ENCODE measurements around the gene AGMAT. TPM values are rescaled to one million over a fixed set of nuclear protein-coding genes. Genes with fewer than 3 reads are reported as not detected.

Gene AGMAT
- total and polyA plus RNA-seq, 9 of the 15 experiments (the other 6 are each of a cell fraction or from before 2014, with no cell fraction given) = not detected

- TF ChIP-seq NCOR1 (IDR thresholded peaks at IDR 0.05) (no peak), HDGF (IDR thresholded peaks at IDR 0.05) (peak; percentile 72; the same call in 1 of the 2 replicates), ZBTB43 (CRISPR knock-in tag; IDR thresholded peaks at IDR 0.05) (no peak), OTX1 (CRISPR knock-in tag; IDR thresholded peaks at IDR 0.05) (no peak), RAD21 (CRISPR knock-in tag; conservative IDR thresholded peaks at IDR 0.05 in 1 of 2, IDR thresholded peaks at IDR 0.05 in 1 of 2) (0 out of 4 replicates have a peak, but pooled peaks of 1 of the 2 experiments have one; percentile 14), ZNF639 (CRISPR knock-in tag; conservative IDR thresholded peaks at IDR 0.05 in 1 of 2, IDR thresholded peaks at IDR 0.05 in 1 of 2) (no peak), NCOA2 (IDR thresholded peaks at IDR 0.05; ENCODE audit: partially characterized antibody in 2 of 2) (no peak), SRSF3 (IDR thresholded peaks at IDR 0.05; ENCODE audit: insufficient read depth, low read length) (no peak), HNRNPL (IDR thresholded peaks at IDR 0.05; ENCODE audit: low read depth, low read length) (no peak), ARID2 (IDR thresholded peaks at IDR 0.05) (0 out of 2 replicates have a peak, but pooled peaks have one; percentile 7), KAT2B (IDR thresholded peaks at IDR 0.05; ENCODE audit: low read depth, low read length) (no peak), TCF7L2 (IDR thresholded peaks at IDR 0.05; ENCODE audit: low read depth, low read length) (no peak), BRD9 (IDR thresholded peaks at IDR 0.05; ENCODE audit: low read depth, partially characterized antibody) (peak; percentile 24), TOE1 (IDR thresholded peaks at IDR 0.05; ENCODE audit: borderline replicate concordance) (no peak), TOE1 (CRISPR knock-in tag; IDR thresholded peaks at IDR 0.05; ENCODE audit: borderline replicate concordance, low read depth) (peak; percentile 94), FOXA3 (CRISPR knock-in tag; conservative IDR thresholded peaks at IDR 0.05 in 1 of 2, IDR thresholded peaks at IDR 0.05 in 1 of 2) (no peak)
Measured at GRCh38 chr1:15543251-15543588, 41.6 kb downstream of the AGMAT start (continued).

Data from K562 (cell line).